Measurements from ENCODE around the gene HAPLN3.

DNA sequence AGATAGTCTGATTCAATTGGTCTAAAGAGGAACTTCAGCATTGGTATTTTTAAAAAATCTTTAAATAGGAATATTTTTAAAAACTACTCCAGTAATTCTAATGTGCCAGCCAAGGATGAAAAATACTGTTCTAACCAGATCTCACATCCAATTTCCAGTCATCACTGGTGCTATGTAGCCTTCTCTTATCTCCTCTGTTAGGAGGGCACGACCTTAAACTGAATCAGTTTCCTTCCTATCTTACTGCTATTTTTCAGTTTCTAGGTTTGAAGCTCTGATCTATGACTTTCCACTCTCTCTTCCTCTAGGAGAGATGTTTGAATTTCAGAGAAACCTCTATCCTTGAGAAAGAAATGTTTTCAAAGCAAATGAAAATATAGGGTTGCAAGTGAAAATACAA is 31.9 kb downstream of the HAPLN3 start:
- TF ChIP-seq EZH2 (IDR thresholded peaks at IDR 0.05; ENCODE audit: borderline replicate concordance), result no peak
- TF ChIP-seq, protein P1, sequence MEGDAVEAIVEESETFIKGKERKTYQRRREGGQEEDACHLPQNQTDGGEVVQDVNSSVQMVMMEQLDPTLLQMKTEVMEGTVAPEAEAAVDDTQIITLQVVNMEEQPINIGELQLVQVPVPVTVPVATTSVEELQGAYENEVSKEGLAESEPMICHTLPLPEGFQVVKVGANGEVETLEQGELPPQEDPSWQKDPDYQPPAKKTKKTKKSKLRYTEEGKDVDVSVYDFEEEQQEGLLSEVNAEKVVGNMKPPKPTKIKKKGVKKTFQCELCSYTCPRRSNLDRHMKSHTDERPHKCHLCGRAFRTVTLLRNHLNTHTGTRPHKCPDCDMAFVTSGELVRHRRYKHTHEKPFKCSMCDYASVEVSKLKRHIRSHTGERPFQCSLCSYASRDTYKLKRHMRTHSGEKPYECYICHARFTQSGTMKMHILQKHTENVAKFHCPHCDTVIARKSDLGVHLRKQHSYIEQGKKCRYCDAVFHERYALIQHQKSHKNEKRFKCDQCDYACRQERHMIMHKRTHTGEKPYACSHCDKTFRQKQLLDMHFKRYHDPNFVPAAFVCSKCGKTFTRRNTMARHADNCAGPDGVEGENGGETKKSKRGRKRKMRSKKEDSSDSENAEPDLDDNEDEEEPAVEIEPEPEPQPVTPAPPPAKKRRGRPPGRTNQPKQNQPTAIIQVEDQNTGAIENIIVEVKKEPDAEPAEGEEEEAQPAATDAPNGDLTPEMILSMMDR (IDR thresholded peaks at IDR 0.05; ENCODE audit: poor library complexity), result no peak
- no peak for TF ChIP-seq EZH2phosphoT487 (IDR thresholded peaks at IDR 0.05; ENCODE audit: low read depth, severe bottlenecking, unreplicated experiment)
